A549 (cell line): ENCODE results near the gene LRCH1.

ENCODE experiments used
- MYC ChIP-seq: IDR thresholded peaks from 2 replicates; pipeline ENCODE4 v1.6.1; 2012; ENCODE audit warnings: mild to moderate bottlenecking, inconsistent platforms, low read length, improper control_type of control experiment, borderline replicate concordance
- TF ChIP-seq, protein P1 (sequence below): IDR thresholded peaks from 2 replicates; pipeline ENCODE4 v1.6.1; 2012
- TF ChIP-seq, protein P2 (sequence below): fragments of >200 bp; sonication (Bioruptor Twin); formaldehyde crosslinking; IDR thresholded peaks from 3 replicates; pipeline ENCODE4 v1.5.1; 2016

DNA sequence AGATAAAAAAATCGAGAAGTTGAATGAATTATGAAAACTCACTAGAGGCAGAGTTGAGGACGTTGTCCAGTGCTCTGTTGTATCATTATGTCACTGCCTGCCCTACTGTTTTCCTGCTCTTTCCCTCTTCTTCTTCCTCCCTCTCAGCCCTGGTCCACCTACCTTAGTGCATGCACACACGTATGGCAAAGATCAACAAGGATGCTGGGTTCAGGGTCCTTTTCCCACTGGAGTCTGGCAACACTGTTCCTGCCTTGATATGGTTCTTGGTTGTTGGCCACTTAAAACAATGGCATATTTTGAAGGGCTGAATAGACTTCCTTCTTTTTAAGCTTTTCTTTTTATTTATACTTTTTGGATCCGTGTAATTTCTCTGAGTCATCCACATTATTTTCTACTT is 74.5 kb downstream of the LRCH1 start:
- TF ChIP-seq, protein P1, sequence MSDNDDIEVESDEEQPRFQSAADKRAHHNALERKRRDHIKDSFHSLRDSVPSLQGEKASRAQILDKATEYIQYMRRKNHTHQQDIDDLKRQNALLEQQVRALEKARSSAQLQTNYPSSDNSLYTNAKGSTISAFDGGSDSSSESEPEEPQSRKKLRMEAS = no peak
- TF ChIP-seq, protein P2, sequence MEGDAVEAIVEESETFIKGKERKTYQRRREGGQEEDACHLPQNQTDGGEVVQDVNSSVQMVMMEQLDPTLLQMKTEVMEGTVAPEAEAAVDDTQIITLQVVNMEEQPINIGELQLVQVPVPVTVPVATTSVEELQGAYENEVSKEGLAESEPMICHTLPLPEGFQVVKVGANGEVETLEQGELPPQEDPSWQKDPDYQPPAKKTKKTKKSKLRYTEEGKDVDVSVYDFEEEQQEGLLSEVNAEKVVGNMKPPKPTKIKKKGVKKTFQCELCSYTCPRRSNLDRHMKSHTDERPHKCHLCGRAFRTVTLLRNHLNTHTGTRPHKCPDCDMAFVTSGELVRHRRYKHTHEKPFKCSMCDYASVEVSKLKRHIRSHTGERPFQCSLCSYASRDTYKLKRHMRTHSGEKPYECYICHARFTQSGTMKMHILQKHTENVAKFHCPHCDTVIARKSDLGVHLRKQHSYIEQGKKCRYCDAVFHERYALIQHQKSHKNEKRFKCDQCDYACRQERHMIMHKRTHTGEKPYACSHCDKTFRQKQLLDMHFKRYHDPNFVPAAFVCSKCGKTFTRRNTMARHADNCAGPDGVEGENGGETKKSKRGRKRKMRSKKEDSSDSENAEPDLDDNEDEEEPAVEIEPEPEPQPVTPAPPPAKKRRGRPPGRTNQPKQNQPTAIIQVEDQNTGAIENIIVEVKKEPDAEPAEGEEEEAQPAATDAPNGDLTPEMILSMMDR = no peak
- TF ChIP-seq MYC = no peak
